ENCODE results near the gene DCAF10. TPM values are rescaled to one million over a fixed set of nuclear protein-coding genes. Genes with fewer than 3 reads are reported as not detected.

DCAF10 gene
- total and polyA plus RNA-seq, 8 donors: 3.9 to 19.6 (median 15.1) TPM

GRCh38 chr9:37769306-37769705 lies 31.3 kb upstream of the DCAF10 start:
- FAIRE-seq: no peak
- WGBS, 2 donors: 74 to 78% methylated on average over 5 of the region's 5 CpGs
- DNase-seq: no peak
- H3K4me1 ChIP-seq: no peaks in the 10 kb centered on the region
- intact Hi-C loops (cut with DNase I): no loop called here
- no peaks in the 10 kb centered on the region for H3K9me3 ChIP-seq
- no peak for TF ChIP-seq CTCF (IDR thresholded peaks at IDR 0.05)
- no peaks in the 10 kb centered on the region for H3K27me3 ChIP-seq
- H3K27ac ChIP-seq: no peak overlapping the region
- no peak overlapping the region for H3K4me3 ChIP-seq
- peaks cover 0 to 12% (median 0%) of the 10 kb centered on the region in 3 donors for H3K36me3 ChIP-seq
- no peak for ATAC-seq

- Histone ChIP-seq H3K4me1 (no peaks in the 10 kb centered on the region), H3K27ac (no peak overlapping the region), H3K36me3 (peaks cover 0 to 7% (median 0%) of the 10 kb centered on the region in 3 donors), H3K27me3 (no peaks in the 10 kb centered on the region), H3K4me3 (no peak overlapping the region), H3K9me3 (no peaks in the 10 kb centered on the region)
- intact Hi-C loops (cut with DNase I): no loop called here
- DNase-seq: no peak
- no peak for TF ChIP-seq CTCF (IDR thresholded peaks at IDR 0.05)
- no peak for FAIRE-seq
- WGBS, 2 donors: 91 to 98% methylated on average over 3 of the region's 3 CpGs
- no peak for ATAC-seq
These were observed 30.6 kb upstream of the DCAF10 start for GRCh38 chr9:37769995-37770394.

- DNase-seq (no peak), FAIRE-seq (no peak), ATAC-seq (no peak)
- intact Hi-C loops (cut with DNase I): no loop called here
- Histone ChIP-seq H3K9me3 (no peaks in the 10 kb centered on the region), H3K27me3 (no peaks in the 10 kb centered on the region), H3K27ac (no peak overlapping the region), H3K36me3 (peaks cover 0 to 32% (median 0%) of the 10 kb centered on the region in 3 donors), H3K4me1 (no peaks in the 10 kb centered on the region), H3K4me3 (no peak overlapping the region)
- no peak for TF ChIP-seq CTCF (IDR thresholded peaks at IDR 0.05)
- 96 to 100% methylated on average over 1 of the region's 1 CpG for WGBS, 2 donors
These were observed 25.2 kb upstream of the DCAF10 start for GRCh38 chr9:37775216-37775919.

GRCh38 chr9:37776328-37776727 lies 24.3 kb upstream of the DCAF10 start:
- no peak for FAIRE-seq
- no peak for ATAC-seq

More at GRCh38 chr9:37776328-37776727, 24.3 kb upstream of the DCAF10 start:
- no peak for TF ChIP-seq CTCF (IDR thresholded peaks at IDR 0.05)
- WGBS, 2 donors: 86 to 89% methylated on average over 5 of the region's 5 CpGs
- no peaks in the 10 kb centered on the region for H3K27me3 ChIP-seq
- H3K4me3 ChIP-seq: no peak overlapping the region
- no peak for DNase-seq
- H3K36me3 ChIP-seq: peaks cover 0 to 39% (median 6%) of the 10 kb centered on the region in 3 donors
- intact Hi-C loops (cut with DNase I): no loop called here
- no peaks in the 10 kb centered on the region for H3K9me3 ChIP-seq
- H3K27ac ChIP-seq: no peak overlapping the region
- H3K4me1 ChIP-seq: no peaks in the 10 kb centered on the region
